ENCODE data around the gene PRKD1. TPM values are rescaled to one million over a fixed set of nuclear protein-coding genes. Genes with fewer than 3 reads are reported as not detected.
"Not testable (repeated sequence)": the region's sequence is repeated elsewhere in the genome, so short reads cannot be mapped to it uniquely, and the experiment has no call there.

PRKD1 gene
- total RNA-seq, 2 experiments from 2014 or later = not detected

DNA sequence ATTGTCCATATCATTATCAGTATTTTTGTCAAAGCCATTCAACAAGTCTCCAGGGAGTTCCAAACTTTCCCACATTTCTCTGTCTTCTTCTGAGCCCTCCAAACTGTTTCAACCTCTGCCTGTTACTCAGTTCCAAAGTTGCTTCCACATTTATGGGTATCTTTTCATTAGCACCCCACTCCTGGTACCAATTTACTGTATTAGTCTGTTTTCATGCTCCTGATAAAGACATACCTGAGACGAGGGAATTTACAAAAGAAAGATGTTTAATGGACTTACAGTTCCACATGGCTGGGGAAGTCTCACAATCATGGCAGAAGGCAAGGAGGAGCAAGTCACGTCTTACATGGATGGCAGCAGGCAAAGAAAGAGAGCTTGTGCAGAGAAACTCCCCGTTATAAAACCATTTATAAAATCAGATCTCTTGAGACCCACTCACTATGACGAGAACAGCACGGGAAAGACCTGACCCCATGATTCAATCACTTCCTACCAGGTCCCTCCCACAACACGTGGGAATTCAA, 87.2 kb downstream of the PRKD1 start:
- POLR2A ChIA-PET, CTCF ChIA-PET: not testable (repeated sequence)

DNA sequence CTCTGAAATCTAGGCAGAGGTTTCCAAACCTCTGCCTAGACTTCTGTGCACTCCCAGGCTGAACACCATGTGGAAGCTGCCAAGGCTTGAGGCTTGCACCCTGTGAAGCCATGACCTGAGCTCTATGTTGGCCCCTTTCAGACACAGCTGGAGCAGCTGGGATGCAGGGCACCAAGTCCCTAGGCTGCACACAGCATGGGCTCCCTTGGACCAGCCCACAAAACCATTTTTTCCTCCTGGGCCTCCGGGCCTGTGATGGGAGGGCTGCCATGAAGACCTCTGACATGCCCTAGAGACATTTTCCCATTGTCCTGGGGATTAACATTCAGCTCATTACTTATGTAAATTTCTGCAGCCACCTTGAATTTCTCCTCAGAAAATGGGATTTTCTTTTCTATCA, 88.0 kb downstream of the PRKD1 start:
- POLR2A ChIA-PET, CTCF ChIA-PET: not testable (repeated sequence)

DNA sequence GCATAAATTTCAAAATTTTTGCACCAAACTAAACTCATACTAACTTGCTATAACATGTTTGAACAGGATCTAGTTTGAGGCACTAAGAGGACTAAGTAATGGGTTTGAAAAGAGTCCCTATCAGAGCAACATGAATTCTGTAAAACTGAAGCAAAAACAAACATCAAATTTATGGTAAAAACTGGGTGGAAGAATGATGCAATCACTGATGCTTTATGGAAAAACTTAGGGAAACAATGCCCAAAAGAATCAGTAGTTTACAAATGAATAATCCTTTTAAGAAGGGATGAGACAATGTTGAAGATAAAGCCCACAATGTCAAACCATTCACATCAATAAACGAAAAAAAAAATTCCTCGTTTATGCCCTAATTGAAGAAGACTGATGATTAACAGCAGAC, 88.9 kb downstream of the PRKD1 start:
- POLR2A ChIA-PET = no interaction called here
- CTCF ChIA-PET = no interaction called here

DNA sequence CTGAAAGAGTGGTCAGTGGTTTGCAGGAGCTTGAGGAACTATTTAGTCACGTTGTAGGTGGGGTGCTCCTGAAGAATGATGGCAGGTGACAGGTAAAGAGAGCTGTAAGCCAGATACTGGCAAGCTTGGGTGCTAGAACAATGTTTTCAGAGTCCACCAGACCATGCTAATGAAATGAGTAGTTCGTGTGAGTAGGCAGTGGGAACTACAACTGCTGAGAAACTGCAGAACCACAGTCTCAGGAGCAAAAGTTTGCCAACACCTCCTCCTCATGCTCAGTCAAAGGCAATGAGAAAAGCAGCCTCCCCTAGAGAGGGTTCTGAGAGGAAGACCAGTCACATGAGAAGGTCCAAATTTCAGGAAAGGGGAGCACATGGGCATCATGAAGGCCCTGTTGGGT, 91.3 kb downstream of the PRKD1 start:
- CTCF ChIA-PET = no interaction called here
- POLR2A ChIA-PET = no interaction called here

DNA sequence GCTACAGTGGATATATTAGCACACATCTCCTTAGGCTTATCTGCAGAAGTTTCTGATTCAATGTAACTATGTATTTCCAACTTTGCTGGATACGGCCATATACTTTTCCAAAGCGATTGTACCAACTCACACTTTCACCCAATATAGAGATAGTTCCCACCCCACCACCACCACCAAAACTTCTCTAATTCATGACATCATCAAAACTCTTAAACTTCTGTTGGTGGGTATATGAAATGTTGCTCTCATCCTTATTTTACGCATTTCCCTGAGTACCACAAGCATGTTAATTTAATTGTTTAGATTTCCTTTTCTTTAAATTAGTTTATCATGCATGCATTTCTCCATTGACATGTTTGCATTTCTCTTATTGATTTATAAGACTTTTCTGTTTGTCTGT, 95.6 kb downstream of the PRKD1 start:
- ChIA-PET POLR2A (no interaction called here), CTCF (no interaction called here)

DNA sequence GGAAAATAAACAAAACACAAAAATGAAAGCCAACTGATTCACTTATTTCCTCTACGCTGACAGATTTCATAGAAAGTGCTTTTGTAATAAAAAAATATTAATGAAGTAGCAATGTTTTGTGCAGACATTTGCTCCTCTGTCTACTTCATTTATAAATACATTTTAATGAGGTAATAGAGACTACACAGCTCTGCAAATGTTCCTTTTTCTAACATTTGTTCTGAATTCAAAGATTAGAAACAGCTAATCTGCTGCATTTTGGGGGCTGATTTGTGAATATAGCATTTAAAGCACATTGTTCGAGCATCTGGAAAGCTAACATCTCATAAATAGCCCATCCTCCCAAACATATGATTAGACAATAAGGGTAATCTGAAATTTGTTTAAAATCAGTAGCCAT, 97.8 kb downstream of the PRKD1 start:
- POLR2A ChIA-PET = no interaction called here
- CTCF ChIA-PET = no interaction called here

DNA sequence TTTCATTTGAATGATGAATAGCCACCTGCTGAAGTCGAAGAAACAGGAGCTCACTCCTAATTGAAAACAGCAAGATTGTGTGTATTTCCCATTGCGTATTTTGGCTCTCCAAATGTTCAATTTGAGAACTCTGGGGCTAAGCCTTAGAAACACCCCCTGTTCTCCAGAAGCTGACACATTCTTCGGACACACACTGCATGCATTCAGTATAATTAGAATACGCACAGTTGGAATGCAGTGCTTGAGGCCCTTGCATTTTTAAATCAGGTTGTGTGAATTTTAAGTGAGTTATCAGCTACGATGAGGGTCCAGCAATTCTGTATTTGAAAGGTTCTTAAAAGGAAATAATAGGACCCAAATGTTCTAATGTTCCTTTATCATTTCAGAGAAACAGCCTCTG, 103.8 kb downstream of the PRKD1 start:
- POLR2A ChIA-PET = no interaction called here

DNA sequence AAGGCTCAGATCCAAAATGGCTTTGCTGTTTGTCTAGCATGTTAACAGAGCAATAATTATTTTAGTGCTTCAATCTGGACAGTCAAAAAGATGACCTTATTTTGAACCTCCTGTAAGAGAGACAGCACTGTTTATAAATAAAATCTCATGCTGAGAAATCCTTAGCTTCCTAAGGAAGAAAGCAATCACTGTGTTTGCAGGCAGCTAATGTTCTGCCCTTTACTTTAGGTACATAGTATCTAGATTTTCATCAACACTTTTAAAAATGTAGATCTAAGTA, 105.3 kb downstream of the PRKD1 start:
- ChIA-PET CTCF (no interaction called here), POLR2A (no interaction called here)

More for the DNA sequence above, 103.8 kb downstream of the PRKD1 start:
- CTCF ChIA-PET = no interaction called here

DNA sequence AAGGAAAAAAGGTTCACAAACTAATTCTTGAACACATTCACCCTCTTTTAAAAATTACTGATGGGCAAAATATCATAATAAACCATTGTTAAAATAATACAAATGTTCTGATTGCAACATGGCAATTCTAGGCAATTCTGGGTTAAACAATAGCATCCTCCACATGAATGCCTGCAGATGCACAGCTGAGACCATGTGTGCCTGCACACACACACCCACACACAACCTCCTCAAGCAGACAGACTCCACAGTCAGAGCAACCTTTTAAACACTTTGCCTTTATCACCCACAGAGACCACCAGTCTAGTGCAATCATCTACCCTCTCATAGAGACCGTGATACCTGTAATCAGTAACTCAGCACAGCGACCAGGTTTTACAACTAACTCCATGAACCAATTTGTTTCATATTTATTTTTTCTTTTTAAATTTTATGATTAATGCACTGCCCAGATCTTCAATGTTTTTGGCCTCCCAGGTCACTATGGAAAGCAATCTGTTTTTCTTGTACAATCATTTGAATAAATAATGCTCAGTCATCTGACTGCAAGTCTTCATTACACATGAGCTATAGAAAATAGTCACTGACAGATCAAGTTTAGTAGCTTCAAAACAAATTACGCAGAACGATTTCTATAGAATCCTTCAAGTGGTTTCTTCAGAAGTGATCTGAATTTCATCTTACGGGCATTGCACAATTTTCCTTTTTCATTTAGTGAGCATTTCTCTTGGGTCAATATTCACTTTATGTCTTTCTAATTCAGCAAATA, 105.8 kb downstream of the PRKD1 start:
- ChIA-PET CTCF (no interaction called here), POLR2A (no interaction called here)

DNA sequence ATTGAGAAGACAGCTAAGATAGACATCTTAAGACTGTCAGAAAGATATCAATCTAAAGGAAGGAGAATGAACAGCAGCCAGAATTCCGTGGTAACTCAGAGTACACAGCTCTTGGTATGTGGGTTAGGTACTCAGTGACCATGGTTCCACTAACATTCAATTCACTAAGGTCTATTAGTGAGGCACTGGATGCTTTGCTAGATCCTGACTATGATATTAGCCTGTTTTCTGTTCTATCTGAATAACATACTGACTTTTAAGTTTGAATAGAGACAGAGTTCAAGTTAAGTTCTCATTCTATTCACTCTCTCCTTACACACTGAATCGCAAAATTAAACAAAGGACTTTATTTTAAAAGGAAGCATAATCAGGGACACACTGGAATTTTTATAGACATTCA, 106.4 kb downstream of the PRKD1 start:
- ChIA-PET CTCF (no interaction called here), POLR2A (no interaction called here)

DNA sequence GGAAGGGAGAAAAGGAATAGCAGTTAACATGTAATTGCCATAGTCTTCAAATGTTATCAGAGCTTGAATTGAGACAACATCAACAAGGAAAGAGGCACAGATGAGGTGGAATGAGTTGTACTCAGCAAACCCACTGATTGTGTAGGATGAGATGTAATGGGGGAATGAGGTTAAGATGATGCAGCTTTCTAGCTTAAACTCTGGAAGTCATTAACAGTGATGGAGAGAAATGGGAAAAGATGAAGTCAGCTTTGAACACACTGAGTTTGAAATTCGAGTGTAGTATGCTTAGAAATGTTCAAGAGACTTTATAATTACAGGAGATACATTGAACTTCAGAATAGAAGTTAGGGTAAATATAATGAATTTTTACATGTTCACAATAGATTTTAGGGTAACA, 106.9 kb downstream of the PRKD1 start:
- ChIA-PET CTCF (no interaction called here), POLR2A (no interaction called here)

DNA sequence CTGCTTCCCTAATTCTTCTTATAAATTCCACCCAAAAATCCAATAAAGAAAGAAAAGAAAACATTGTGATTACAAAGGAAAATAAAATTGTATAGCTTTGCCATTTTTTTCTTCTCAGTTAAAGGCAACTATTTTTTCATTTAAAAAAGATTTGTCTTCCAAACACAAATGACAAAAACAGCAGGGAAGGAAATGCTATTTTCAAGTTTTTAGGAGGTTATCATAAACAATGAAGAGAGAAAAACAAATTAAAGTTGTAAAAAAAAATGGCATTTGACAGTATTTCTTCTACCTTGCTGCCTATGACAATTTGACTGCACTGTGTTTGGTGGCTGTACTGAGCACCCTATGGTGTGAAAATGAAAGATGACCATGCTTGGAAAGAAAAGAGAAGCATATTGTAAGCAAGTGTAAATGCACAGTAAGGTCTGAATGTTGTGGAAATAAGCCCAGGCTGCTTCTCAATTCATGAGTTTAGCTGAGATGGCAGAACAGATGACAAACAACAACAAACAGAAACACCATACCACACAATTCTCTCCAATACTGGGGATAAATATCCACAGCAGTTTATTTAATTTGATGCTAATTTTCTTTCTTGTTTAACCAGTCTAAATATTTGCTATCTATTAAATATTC, 109.8 kb downstream of the PRKD1 start:
- ChIA-PET POLR2A (no interaction called here), CTCF (no interaction called here)

DNA sequence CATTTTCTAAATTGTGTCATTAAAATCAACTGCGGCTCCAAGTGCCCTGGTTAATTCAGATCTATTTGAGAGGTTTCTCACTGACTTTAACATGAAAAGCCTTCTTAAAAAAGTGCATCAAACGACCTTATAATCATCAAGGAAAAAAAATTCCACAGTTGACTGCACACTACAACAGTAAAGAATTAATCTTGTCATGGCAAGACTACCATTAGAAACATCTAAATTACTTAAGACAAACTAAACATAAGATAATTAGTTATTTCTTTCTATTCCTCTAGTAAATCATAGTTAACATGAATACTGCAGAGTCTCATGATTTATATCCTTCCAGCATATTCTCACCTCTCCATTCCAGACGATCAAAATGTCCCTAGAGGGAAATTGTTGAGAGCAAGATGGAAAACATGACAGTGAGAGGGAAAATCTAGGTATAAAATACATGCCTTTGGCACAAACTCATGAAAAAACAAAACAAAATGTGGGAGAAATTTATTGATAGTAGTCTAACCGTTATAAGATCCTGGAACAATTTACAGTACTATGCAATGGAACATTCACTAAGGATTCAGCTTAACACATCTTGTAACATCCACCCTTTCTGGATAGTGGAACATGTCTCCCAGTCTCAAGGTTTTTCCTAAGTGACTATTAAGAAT, 112.5 kb downstream of the PRKD1 start:
- ChIA-PET CTCF (no interaction called here), POLR2A (no interaction called here)

DNA sequence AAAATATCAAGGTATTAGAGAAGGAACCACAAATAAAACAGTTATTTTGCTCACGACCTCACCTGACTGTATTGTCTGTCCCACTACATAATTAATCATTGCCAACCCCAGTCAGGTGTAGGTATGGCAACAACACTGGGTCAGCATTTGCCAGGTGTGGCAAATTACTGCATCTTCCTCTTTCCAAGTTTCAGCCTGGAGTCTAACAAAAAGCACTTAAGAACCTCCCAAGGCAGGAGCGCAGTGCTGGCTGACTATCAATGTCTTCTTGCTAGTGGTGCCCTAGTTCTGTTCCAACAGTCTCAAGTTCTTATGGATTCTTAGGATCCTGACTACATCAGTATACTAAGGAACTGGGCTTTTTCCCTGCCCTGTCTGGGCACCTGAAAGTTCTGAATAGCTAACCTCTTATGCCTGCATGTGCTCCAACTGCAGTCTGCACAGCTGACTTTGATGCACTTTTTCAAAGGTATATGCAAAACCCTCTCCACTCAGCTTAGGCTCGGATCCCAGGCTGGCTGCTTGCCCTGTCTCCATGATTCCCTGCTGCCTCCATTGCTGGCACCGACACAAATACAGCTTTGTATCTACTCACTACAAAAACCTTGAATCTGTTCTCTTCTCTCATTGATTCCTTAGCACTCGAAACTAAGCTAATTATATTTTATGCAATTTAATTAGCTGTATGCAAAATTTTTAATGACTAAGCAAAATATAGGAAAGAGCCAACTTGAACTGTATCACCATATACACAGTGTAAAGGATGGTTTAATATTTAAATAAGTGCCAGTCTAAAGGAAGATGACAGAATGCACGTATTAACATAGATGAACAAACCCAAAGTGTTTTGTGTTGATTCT, 113.3 kb downstream of the PRKD1 start:
- CTCF ChIA-PET = no interaction called here

DNA sequence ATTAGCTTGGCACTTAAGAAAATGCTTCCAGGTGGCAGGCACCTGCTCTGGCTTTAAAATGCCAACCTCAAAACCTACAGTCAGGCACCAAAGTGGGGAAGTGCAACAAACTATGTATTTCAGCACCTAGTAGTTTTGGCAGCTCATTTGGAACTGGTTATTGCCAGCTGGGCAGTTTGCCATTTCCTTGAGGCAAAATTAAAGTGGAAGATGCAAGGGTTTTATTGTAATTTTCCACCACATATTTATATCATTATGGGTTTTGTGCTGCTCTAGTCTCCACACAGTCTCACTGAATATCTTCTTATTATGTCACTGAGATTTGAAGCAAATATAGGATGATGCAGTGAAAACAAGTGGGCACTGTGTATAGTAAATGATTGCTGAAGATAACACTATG, 117.0 kb downstream of the PRKD1 start:
- ChIA-PET CTCF (no interaction called here), POLR2A (no interaction called here)

More for the DNA sequence above, 113.3 kb downstream of the PRKD1 start:
- POLR2A ChIA-PET = no interaction called here

DNA sequence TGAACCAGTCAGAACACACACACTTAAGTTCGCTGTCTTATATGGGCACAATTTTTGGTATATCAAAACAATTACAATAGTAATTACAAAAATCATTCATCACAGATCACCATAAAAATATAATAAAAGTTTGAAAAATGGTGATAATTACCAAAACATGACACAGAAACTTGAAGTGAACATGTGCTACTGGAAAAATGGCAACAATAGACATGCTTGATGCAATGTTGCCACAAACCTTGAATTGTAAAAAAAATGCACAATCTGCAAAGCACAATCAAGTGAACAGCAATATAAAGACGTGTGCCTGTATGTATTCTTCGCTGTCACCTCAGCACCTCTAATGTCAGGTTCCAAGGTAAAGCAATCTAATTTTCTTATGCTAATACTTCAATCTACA, 117.6 kb downstream of the PRKD1 start:
- ChIA-PET CTCF (no interaction called here), POLR2A (no interaction called here)

DNA sequence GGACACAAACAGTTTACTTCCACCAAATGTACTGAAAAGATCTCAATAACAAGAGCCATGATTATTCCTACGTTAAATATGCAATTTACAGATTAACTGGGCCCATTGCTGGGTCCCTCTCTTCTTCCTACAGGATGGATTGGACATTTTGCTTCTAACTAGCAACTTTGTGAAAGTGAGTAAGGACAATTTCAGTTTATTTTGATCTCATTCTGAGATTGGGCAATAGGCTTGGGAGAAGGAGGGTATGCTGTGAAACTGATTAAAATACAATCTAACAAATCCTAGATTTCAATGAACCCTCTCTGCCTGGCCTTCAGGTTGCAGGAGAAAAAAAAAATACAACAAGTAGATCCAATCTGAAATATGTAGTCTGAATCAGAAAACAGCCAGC, 121.5 kb downstream of the PRKD1 start:
- ChIA-PET POLR2A (no interaction called here), CTCF (no interaction called here)

DNA sequence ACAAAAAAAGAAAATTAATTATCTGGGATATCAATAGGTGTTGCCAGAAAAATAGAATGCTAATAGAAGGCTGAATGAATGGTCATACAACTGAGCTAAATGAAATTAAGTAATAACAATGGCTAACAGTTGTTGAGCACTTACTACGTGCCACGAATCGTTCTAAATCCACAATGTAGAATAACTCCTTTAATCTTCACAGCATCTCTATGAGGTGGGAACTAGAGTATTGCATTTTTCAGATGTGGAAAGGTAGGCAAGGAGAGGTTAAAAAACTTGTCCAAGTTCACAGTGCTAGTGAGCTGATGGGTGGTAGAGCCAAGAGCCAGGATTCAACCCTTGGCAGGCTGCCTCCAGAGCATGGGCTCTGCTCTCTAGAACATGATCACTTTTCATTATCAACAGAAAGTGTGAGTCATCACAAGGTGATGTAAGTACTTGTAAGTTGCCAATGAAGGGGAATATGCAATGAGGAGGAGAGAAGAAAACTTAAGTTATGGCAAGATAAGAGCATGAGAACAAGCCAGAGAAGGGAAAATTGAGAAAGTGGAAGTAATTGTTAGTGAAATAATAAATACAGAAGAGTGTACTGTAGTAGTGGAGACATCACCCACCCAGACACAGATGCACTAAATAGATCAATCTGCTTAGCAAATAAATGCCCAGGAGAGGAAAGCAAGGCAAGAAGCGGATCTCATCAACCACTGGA, 122.1 kb downstream of the PRKD1 start:
- POLR2A ChIA-PET = no interaction called here
- CTCF ChIA-PET = no interaction called here

DNA sequence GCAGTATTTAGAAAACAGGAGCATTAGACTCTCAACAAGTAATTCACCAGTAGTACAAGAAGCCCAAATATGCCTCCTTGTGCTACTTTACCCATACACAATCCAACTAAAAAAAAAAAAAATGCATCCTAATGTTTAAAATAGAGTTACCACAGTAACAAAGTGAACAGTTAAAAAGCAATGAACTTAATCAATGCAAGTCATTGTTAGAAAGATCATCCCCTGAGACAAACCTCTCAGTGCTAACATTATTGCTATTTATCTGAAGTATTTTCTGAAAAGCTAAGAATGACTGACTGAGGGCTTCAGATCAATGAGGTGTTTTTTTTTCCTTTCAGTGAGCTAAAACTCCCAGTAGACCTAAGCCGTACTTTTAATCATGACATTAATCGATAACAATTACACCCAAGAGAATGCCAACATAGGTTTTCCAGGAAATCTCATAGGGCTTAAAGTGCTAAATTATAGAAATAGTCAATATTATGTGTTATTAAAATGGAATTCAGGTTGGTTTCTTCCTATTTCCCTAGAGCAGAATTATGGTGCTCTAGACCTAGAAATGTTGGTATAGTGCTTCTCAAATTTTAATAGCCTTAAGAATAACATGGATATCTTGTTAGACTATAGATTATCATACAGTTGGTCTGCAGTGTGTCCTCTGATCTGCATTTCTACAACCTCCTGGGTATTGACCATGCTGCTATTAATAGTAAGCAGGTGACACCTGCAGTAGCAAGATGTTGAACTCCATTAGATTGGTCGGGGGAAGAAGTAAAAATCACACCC, 123.0 kb downstream of the PRKD1 start:
- CTCF ChIA-PET = no interaction called here
- POLR2A ChIA-PET = no interaction called here

DNA sequence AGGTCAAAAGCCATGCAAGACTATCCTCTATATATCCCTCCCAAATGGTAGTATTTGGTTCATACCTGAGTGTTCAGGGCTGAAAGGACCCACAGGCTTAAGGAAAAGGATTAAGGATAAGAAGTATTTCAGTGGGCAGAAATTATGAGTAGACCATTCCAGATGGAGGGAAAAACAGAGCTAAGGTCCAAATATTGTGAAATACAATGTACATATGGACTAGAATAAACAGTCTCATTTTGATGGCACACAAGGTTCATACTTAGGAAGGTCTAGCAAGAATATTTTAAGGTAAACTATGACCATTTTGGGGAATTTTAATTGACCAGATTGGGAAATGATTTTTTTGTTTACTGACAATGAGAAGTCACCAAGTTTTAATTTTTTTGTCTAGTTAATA, 124.6 kb downstream of the PRKD1 start:
- ChIA-PET CTCF (no interaction called here), POLR2A (no interaction called here)

Data from activated CD8-positive, alpha-beta memory T cell treated with anti-CD3 and anti-CD28 coated beads for 36 hours (primary cell).